ENCODE data around the gene CTNND2.

The CTNND2 gene

DNA sequence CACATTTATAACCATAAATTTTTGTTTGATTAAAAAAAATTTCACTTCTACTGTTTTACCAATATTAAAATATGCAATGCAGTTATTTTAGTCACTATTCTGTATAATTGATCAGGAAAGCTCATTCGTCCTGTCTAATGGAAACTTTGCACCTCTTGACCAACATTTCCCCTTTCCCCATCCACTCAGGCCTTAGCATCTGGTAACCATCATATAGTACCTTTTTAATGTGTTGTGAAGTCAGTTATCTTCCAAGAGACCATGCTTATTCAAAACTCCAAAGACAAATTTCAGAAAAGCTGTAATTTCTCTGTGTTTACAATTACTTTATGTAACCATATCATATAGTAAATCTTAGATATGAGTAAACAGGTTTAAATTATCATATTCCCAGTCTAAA lies 145.9 kb downstream of the CTNND2 start:
- DNase-seq: no peak

DNA sequence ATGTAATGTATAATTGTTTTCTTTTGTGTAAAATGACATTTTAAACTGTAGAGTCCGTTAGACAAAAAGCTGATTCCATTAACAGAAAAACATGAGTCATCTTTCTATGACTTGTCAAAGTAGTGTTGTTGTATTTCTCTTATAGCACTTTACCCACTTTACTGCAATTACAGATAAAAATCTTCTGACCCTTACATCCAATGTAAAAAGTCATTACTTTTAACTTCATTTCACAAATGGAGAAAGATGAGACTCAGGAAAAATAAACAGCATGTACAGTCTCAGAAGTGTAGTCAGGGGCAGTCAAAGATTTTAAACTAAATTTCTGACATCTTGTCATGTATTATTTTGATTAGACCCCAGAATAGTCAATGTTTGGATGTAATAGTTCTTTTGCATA lies 146.6 kb downstream of the CTNND2 start:
- DNase-seq: no peak

DNA sequence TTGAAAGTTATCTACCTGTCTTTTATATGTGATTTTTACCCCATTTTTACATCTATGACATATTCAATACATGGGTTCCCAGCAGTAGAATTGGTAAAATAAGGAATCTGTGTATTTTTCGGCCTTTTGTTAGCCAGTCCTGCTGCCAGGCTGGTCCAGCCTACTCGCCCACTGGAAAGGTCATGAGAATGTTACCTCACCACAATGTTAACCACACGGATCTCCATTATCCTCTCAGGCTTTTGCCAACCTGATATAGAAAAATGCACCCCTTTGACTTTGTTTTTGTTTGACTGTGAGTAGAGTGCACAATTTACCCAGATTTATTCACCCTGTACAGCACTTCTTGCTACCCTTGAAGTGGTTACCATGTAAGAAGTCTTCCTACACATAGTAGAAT lies 167.2 kb downstream of the CTNND2 start:
- no peak for DNase-seq

DNA sequence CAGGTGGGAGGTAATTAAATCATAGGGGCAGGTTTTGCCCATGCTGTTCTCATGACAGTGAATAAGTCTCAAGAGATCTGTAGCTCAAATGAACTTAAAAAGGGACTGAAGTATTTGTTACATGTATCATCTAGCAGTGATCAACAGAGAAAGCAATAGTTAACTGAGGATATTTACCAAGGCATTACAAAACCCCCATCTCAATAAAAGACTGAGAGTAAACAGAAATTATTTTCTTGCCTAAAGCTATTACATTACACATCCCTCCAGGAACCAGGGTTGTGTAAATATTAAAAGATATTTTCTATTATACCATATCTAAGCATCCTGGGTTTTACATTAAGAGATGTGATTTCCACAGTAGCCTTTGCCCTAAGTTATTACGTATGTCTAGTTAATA lies 169.9 kb downstream of the CTNND2 start:
- no peak for DNase-seq

DNA sequence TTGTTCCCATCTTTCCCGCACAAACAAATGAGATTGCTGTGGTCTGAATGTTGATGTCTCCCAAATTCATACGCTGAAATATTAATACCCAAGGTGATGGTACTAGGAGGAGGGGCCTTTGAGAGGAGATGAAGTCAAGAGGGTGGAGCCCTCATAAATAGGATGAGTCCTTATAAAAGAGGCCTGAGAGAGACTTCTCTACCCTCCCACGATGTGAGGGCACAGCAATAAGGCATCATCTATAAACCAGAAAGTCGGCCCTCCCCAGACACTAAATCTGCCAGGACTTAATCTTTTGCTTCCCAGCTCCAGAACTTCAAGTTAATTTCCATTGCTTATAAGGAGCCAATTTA lies 170.4 kb downstream of the CTNND2 start:
- no peak for DNase-seq

DNA sequence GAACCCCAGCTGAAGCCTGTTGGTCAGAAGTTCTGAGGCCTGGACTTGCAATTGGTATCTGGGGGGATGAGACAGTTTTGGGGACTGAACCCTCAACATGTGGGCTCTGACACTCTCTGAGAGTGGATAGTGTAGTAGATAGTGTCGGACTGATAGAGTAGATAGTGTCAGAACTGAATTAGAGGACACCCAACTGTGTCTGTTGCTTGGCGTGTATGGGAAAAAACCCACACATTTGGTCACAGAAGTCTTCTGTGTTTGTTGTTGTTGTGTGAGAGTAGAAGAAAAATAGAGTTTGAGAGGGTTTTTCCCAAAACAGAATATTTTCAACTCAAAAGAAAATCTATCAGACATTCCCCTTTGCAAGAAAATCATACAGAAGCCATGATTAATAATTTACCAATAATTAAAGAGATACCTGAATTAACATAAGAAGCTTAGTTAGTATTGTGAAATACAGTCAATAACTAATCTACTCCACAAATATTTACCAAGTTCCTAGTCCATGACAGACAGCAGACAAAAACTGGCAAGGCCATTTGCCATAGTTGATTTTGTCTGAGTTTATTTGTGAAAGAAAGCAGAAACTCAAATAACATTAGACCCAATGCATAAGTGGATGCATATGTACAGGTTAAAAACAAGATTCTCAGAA lies 170.9 kb downstream of the CTNND2 start:
- no peak for DNase-seq

DNA sequence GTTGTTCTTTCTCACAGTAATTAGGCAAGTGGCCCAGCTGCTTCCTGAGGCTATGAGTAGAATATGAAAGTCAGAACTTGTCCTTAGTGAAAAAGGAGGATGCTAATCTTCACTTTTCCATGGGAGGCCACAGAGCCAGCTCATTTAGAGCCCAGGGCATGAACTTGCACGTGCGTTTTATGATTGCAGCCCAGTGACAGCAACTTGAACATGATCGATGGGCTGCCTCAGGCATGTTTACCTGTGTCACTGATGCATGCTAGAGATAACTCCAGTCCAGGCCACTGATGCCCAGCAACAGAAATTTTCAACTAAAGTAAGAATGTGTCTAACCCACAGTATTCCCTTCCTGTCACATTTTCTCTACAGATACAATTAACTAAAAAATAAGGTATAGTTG lies 179.3 kb downstream of the CTNND2 start:
- no peak for DNase-seq

DNA sequence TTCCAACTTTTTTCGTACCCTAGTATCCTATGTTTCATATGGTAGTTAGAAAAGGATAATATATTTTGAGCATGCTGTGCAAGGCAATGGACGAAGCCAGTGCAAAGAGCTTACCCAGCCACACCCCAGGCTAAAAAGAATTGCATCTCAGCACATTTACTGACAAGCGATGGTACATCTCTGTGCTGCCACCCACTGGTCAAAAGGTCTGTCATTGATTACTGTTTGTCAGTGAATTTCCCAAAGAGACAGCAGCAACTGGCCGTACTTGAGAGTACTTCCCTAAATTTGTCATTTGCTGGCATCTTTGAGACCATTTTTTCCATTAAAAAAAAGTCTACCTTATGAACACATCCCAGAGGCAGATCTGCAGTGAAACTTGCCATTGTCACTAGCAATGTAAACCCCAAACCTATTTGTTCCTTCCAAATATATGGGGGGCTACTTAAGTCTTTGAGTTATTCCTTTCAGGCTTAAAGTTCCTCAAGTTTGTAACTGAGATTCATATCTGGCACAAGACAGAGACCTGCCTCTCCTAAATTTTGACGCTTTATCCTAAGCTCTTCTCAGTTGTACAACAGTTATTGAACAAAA lies 184.3 kb downstream of the CTNND2 start:
- DNase-seq: no peak

DNA sequence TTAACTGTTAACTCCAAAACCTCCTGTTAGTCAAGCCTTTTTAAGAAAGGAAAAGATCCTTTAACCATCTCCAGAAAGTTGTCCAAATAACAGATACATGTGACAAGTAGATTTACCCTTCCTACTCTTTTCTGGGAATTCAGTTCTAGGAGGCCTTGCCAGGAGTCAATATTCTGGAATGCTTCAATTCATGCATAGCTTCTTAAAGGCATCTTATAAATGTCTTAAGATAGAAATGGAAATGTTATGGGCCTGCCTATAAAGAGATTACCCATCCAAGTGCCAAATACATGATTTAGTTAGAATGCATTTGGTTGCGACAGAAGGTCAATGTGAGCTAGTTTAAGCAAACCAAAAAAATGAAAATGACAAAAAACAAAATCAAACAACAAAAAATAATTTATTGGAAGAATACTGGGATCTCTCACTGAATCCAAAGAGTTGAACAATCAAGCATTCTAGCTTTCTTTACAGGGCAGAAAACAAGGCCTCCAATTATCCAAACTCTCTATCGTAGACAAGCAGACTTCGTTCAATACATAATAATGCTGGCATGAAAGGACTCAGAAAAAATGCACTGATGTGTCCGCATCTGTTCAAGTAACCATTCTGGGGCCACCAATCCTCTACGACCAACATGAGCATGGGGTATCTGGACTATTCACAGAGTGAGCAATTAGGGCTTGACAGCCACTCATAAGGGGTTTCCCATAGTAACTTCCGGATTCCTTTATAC lies 188.6 kb downstream of the CTNND2 start:
- no peak for DNase-seq

DNA sequence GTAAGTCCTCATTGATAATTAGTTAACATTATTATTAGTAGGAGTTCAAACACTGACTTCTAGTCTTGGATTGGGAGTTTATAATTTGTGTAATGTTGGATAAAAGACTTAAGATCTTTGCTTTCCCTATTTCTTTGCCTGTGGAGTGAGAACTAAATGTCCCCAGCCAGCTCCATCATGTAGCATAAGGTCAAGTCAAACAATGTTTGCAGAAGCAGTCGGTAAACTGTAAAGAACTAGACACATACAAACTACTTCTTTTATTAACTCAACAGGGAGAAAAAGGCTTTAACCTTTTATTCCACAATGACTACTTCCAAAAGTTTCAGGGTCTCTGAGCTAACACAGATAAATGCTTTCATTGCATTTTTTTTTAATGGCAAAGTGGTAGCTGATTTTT lies 192.3 kb downstream of the CTNND2 start:
- no peak for DNase-seq

DNA sequence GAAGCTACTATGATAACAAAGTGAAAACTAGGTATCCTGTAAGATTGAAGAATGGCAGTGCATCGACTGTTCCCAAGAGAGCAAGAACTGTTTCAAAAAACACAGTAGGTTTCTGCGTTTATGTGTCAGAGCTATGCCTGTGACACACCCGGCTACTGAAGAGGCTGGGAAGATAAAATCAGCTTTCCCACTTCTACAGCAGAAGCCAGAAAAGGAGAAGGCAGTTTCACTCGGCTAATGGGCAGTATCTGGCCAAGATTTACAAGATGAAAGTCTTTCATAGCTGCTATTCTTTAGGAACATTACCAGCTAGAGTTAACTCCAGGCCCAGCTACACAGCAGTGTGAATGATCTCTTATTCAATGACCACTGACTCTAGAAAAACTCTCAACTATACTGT lies 195.2 kb downstream of the CTNND2 start:
- DNase-seq: no peak

DNA sequence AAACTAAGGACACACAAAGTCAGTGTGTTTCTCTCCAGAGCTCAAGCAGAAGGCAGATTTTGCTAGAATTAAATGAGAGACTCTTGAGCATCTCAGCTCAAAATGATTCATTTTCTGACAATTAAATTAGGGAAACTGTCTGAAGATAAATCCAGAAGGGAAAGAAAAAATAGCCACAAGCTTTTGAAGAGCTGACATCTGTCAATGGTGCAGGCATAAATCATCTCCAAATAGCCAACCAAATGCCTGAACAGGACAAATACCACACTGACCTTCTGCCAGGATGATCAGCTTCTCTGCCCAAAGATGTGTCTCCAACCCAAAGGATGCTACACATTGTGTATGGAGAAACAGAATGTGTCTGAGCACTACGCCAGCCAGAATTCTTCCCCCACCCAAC lies 199.3 kb downstream of the CTNND2 start:
- no peak for DNase-seq

DNA sequence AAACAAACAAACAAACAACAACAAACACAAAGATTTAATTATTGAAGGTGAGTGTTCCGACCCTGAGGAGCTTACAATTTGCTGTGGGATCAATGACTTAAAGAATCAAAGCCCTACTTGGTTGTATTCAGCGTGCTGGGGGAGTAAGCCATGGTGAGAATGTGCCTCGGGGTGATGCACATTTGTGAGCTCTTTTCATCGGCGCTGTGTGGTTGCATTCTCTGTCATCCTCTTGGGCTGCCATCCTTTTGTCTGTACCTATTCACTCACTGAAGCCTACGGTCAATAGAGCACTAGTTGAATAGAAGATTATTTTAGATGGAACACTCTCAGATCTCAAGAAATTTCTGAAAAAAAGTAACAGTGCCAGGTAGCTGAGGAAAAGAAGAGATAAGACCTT lies 203.9 kb downstream of the CTNND2 start:
- no peak for DNase-seq

DNA sequence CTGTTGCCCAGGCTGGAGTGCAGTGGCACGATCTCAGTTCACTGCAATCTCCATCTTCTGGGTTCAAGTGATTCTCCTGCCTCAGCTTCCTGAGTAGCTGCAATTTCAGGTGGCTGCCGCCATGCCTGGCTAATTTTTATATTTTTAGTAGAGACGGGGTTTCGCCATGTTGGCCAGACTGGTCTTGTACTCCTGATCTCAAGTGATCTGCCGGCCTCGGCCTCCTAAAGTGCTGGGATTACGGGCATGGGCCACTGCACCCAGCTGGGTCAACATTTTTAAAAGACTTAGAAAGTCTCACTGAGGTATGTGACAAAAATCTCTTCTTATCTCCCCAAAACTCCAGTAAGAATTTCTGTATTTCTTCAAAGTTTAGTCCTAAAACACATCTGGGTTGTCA lies 211.6 kb downstream of the CTNND2 start:
- no peak for DNase-seq

DNA sequence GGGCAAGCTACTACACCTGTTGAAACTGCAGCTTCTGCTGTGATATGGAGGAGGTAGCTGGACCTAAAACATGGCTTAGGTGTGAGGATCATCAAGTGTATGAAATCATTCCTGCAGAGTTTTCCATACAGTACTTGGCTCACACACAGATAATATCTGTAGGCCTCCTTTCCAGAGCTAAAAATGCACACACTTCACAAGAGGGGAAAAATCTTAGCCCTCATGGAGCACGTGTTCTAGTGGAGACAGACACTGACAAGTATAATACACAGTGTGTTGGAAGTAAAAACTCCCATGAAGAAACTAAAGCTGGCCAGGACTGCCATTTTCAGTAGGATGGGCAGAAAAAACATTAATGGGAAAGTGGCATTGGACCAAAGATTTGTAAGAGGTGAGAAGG lies 216.7 kb downstream of the CTNND2 start:
- DNase-seq: no peak

DNA sequence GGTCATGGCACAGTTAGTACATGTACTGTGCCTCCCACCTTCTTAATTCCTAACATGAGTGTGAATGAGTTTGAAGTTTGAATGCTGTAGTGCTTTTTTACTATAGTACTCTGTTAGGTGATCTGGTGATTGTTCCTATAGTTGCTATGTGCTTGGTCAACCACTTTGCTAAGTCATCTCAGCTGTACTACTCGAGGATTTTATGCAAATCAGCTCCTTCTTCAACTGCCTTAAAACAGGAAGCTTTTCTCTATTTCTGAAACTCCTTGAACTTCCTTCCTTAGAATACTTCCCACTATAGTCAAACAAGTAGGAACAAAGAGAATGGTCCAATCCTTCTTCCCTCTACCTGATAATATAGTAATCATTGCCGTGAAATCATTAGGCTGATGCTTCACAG lies 219.6 kb downstream of the CTNND2 start:
- no peak for DNase-seq

DNA sequence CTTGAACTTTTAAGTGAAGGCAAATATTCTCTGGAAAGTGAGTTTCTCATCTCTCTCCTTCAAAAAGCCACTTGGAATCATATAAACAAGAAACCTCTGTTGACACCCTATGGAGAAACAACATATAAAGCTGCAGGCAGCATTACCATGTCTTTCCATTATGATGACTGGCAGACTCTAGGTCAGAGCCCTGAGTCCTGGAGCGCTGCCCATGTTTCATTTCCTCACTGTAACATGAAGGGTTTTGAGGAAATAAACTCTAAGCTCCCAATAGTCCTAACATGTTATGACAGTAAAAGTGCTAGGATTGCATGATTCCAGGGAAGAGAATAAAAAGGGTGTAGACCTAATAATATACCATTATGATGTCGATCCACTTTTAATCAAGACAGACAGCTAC lies 220.6 kb downstream of the CTNND2 start:
- DNase-seq: no peak

DNA sequence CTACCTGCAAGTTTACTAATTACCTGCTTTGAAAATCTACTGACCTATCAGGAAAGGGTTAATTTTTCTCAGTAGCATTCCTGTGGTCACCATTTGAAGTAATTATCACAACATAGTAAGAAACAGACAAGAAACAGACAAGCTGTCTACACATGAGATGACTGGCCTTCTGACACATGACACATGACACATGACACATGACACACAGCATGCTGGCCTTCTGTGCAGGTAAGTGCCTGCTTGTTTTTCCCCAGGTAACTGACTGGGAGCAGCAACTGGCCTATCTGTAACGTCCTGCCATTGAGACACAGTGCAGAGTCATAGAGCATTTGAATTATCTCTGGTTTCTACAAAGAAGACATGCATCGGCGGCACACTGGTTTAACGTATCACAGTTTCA lies 222.4 kb downstream of the CTNND2 start:
- no peak for DNase-seq

DNA sequence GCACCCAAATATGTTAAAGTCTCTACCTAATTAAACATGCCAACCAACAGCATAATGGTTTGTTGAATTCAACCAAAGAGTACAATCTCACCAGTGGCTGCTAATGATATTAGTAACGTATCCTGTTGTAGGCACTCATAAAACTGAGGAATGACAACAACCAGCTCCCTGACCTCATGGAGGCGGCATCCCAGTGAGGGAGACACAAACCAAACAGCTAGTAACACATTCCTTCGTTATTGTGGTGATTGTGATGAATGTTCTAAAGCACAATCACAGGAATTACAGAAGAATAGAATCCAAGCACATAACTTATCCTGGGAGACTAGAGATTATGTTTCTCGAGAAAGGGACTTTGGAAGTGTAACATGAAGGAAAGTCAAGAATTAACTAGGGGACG lies 224.6 kb downstream of the CTNND2 start:
- DNase-seq: no peak

DNA sequence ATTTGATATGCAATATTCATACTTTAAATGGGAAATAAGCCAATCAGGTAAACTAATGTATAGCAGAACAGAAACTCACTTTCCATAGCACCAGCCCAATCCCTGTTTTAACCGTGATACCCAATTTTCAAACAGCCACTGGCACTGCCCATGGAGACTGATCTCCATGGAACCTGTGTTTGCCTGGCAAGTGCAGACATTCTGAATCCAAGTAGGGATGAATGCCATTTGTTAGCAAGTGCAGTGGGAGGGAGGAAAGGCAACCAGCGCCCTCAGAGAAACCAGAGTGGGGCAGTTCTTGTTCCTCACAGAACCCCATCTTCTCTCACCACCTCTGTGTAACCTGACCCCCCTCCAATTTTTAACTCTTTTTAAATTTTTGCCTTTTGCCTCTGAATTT lies 229.1 kb downstream of the CTNND2 start:
- DNase-seq: no peak

DNA sequence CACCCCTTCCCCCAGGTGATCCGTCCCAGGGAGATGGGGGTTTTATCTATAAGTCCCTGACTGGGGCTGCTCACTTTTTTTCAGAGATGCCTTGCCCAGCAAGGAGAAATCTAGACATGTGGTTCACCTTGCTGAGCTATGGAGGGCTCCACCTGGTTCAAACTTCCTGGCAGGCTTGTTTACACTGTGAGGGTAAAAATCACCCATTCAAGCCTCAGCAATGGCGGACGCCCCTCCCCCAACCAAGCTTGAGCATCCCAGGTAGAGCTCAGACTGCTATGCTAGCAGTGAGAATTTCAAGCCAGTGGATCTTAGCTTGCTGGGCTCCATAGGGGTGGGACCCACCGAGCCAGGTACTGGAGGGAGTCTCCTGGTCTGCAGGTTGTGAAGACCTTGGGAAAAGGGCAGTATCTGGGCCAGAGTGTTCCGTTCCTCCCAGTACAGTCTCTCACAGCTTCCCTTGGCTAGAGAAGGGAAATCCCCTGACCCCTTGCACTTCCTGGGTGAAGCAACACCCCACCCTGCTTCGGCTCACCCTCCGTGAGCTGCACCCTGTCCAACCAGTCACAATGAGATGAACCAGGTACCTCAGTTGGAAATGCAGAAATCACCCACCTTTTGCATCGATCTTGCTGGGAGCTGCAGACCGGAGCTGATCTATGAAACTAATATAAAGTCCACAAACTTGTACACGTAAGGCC lies 231.7 kb downstream of the CTNND2 start:
- no peak for DNase-seq

DNA sequence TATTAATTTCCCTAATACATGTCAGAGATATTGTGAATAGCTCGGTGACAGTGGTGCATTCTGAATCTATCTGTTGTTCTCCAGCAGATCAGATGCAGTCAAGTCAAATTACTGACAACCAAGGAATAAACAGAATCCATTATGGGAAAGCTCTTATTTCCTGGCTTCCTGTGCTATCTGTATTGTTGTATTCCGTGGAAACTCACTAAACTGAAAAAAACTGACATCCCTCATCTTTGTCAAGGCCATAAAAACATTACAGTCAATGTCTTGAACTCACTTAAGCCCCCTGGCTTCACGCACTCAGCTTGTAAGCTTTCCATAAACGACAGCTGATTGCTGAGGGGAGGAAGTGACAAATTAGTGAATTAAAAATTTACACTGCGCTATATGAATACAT lies 245.9 kb downstream of the CTNND2 start:
- DNase-seq: no peak

DNA sequence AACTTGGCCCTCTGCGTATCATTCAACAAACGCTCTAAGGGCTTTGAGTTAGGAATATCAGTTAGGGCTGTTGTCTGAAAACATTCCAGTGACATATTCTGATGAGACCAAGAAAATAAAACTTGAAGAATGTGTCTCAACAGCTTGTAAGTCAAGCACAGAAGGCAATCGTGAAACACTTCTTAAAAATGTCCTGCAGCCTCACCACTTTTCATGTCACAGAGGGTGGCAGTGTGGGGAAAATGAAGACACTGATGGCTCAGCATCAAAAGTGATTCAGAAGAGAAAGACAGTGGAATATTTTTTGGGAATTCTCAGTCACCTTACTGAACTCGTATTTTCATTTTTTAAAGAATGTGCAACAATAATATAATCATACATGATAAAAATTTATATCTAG lies 247.3 kb downstream of the CTNND2 start:
- DNase-seq: no peak

DNA sequence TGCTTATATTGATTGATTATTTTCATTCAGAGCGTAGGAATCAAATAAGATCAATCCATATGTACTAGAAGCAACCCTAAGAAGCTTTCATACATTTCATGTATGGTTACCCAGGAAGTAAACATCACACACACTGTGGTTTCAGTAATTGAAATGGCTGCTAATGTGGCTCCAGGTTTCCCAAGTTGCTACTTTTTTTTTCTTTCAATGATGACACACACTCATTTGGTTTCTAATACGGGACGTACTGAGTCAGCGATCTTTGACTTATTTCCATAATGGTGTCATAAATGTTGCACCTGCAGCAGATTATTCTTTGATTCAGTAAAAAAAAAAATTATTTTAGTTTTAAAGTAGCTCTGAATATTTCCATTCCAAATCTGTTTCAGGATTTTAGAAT lies 248.6 kb downstream of the CTNND2 start:
- DNase-seq: no peak
